Measurements from ENCODE around the gene XKRX. TPM values are rescaled to one million over a fixed set of nuclear protein-coding genes. Genes with fewer than 3 reads are reported as not detected.

XKRX gene
- total and polyA plus RNA-seq, 2 of the 13 experiments (the other 11 are each of a cell fraction or from before 2014, with no cell fraction given) = not detected

DNA sequence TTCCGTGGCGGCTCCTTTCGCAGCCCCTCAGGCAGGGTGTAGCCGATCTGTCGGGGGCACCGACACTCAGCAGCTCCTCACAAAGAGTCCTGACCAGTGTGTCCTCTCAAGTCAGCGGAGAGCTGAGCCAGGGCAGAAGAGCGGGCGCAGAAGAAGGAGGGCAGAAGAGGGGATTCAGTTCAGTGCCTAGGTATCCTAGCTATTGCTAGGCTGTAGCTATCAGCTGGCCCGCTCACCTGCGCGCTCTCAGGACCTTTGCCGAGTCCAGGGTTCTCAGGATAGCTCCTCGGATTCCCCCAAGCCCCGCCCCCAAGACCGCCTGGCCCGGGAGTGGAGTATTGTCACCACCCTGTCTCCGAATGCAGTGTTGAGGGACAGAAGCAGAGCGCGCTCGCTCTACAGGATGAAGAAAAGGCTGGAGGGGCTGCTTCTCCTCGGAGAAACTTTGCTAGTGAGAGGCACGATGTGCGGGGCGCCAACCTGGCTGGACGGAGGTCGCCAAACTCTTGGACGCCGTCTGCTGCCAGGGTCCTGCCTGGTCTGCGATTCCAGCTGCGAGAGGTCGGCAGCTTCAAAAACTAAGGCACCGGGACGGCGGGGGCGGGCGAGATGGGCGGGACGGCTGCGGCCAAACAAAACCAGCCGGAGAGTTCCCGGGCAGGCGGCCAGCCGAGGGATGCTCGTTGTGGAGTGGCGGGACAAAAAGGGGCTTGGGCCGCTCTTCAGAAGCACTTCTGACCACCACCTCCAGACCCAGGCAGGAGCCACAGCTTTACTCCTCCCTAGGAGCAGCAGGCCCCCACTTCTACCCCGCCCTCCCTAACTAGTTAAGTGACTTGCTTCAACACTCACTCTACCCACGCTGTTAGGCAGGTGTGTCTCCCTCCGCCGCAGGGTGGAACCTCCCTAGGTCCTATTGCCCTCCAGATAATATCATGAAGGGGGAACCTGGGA lies at the start of gene XKRX (continued):
- TF ChIP-seq, protein P1, sequence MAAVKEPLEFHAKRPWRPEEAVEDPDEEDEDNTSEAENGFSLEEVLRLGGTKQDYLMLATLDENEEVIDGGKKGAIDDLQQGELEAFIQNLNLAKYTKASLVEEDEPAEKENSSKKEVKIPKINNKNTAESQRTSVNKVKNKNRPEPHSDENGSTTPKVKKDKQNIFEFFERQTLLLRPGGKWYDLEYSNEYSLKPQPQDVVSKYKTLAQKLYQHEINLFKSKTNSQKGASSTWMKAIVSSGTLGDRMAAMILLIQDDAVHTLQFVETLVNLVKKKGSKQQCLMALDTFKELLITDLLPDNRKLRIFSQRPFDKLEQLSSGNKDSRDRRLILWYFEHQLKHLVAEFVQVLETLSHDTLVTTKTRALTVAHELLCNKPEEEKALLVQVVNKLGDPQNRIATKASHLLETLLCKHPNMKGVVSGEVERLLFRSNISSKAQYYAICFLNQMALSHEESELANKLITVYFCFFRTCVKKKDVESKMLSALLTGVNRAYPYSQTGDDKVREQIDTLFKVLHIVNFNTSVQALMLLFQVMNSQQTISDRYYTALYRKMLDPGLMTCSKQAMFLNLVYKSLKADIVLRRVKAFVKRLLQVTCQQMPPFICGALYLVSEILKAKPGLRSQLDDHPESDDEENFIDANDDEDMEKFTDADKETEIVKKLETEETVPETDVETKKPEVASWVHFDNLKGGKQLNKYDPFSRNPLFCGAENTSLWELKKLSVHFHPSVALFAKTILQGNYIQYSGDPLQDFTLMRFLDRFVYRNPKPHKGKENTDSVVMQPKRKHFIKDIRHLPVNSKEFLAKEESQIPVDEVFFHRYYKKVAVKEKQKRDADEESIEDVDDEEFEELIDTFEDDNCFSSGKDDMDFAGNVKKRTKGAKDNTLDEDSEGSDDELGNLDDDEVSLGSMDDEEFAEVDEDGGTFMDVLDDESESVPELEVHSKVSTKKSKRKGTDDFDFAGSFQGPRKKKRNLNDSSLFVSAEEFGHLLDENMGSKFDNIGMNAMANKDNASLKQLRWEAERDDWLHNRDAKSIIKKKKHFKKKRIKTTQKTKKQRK (IDR thresholded peaks at IDR 0.05; ENCODE audit: low read length) = no peak
- no peak for TF ChIP-seq ZNF569 (CRISPR knock-in tag; IDR thresholded peaks at IDR 0.05; ENCODE audit: borderline replicate concordance)
- TF ChIP-seq, protein P2, sequence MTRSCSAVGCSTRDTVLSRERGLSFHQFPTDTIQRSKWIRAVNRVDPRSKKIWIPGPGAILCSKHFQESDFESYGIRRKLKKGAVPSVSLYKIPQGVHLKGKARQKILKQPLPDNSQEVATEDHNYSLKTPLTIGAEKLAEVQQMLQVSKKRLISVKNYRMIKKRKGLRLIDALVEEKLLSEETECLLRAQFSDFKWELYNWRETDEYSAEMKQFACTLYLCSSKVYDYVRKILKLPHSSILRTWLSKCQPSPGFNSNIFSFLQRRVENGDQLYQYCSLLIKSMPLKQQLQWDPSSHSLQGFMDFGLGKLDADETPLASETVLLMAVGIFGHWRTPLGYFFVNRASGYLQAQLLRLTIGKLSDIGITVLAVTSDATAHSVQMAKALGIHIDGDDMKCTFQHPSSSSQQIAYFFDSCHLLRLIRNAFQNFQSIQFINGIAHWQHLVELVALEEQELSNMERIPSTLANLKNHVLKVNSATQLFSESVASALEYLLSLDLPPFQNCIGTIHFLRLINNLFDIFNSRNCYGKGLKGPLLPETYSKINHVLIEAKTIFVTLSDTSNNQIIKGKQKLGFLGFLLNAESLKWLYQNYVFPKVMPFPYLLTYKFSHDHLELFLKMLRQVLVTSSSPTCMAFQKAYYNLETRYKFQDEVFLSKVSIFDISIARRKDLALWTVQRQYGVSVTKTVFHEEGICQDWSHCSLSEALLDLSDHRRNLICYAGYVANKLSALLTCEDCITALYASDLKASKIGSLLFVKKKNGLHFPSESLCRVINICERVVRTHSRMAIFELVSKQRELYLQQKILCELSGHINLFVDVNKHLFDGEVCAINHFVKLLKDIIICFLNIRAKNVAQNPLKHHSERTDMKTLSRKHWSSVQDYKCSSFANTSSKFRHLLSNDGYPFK (CRISPR knock-in tag; IDR thresholded peaks at IDR 0.05; ENCODE audit: borderline replicate concordance) = no peak
- no peak for TF ChIP-seq TOE1 (CRISPR knock-in tag; IDR thresholded peaks at IDR 0.05)
- no peak for TF ChIP-seq HDAC2 (CRISPR knock-in tag; IDR thresholded peaks at IDR 0.05)
- TF ChIP-seq, protein P3, sequence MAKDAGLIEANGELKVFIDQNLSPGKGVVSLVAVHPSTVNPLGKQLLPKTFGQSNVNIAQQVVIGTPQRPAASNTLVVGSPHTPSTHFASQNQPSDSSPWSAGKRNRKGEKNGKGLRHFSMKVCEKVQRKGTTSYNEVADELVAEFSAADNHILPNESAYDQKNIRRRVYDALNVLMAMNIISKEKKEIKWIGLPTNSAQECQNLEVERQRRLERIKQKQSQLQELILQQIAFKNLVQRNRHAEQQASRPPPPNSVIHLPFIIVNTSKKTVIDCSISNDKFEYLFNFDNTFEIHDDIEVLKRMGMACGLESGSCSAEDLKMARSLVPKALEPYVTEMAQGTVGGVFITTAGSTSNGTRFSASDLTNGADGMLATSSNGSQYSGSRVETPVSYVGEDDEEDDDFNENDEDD (CRISPR knock-in tag; IDR thresholded peaks at IDR 0.05; ENCODE audit: borderline replicate concordance) = no peak
- no peak for TF ChIP-seq ISL2 (CRISPR knock-in tag; IDR thresholded peaks at IDR 0.05)
- TF ChIP-seq TCF7L2 (IDR thresholded peaks at IDR 0.05; ENCODE audit: low read depth, low read length) = no peak
